Measurements from ENCODE around the gene CNTNAP1.
A peak's percentile ranks its signal among the peaks of the same experiment; 100 is the strongest.
"Not testable (repeated sequence)": the region's sequence is repeated elsewhere in the genome, so short reads cannot be mapped to it uniquely, and the experiment has no call there.

CNTNAP1 gene

DNA sequence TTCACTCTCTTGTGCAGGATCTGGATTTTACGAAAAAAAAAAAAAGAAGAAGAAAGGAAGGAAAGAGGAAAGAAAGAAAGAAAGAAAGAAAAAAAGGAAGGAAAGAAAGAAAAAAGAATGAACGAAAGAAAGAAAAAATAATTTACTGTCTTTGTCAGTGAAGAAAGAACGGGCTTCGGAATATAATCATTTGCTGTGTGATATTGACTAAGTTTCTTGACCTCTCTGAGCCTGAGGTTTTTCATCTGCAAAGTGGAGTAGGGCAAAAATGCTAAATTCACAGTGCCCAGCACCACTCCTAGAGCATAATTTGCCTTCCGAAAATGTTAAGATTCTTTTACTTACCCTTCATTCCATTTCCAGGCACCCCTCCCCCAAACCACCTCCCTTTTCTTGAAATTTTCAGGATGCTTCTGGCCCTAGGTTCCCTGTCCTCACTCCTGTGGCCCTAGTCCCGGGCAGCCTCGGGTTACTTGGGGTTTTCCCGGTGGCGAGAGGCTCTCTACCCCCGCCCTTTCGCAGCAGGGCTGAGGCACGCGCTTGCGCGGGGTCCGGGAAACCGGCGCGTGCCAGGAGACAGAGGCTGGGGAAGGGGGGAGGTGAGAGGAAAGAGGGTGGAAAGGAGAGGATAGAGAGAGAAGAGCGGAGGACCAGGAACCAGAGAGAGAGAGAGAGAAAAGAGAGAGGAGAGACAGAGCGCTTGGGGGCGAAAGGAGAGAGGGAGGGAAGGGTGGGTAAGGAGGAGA is at the start of gene CNTNAP1:
TSS of gene CNTNAP1 (plus strand) at position 556 of the 746 bp plus-strand sequence. CDS start 299 bp downstream, outside the sequence.
- DNase-seq: no peak

DNA sequence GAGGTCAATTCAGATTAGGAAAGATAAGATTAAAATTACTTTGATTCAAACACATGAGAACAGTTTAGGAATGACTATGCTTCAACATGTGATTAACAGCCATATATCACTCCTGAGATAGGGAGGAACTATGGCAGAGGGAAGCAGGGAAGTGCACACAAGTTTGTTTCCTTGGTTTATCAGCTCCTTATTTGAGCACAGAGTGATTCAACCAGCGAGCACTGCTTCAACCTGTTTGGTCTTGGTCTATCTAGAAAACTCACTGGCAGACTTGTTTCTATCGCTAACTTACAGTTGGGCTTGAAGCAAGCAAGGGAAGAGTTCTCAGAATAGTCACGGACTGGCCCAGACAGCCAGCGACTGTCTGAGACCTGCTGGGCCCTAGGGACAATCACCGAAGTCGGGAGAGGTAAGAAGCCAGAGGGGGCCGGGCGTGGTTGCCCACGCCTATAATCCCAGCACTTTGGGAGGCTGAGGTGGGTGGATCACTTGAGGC is 49.3 kb upstream of the CNTNAP1 start:
- DNase-seq: no peak

GRCh38 chr17:42639525-42640113 is 42.7 kb upstream of the CNTNAP1 start:
- DNase-seq: no peak

DNA sequence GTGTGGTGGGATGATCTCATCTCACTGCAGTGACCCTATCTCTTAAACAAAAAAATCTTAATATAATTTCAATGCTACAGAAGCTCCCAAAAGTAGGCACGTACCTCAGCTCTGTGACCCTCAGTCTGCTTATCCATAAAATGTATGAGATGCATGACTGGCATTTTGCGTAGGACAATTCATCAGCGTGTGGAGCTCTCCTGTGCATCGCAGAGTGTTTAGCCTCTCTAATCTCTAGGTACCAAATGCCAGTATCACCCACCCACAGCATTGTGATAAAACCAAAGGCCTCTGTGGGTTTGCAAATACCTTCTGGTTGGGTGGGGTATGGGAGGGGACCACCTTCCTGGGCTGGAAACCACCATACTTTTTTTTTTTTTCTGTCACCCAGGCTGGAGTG is 42.2 kb upstream of the CNTNAP1 start:
- no peak for DNase-seq

GRCh38 chr17:42642336-42642735 is 40.0 kb upstream of the CNTNAP1 start:
- no peak for DNase-seq

GRCh38 chr17:42647778-42648177 is 34.6 kb upstream of the CNTNAP1 start:
- no peak for DNase-seq

DNA sequence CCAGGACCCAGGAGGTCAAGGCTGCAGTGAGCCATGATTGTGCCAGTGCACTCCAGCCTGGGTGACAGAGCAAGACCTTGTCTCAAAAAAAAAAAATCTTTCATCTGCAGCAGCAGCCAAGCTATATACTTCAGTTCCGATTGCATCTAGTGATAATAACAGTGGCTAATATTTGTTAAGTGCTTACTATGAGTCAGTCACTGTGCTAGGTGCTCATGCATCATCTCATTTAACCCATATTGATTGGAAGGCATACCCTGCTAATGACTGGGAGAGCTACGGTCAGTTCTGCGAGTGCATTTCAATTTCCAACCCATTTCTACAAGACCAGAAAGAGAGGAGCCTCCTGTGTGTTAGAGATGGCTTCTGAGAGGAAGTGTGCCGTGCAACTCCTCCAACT is 30.9 kb upstream of the CNTNAP1 start:
- no peak for DNase-seq

- DNase-seq: no peak
These were observed 28.9 kb upstream of the CNTNAP1 start for GRCh38 chr17:42653179-42654124.

GRCh38 chr17:42655528-42655927 is 26.8 kb upstream of the CNTNAP1 start:
- no peak for DNase-seq

- no peak for DNase-seq
These were observed 24.3 kb upstream of the CNTNAP1 start for GRCh38 chr17:42657824-42658588.

GRCh38 chr17:42659079-42659931 is 23.0 kb upstream of the CNTNAP1 start, which contains the start of gene TUBG2:
TUBG2 (plus strand) TSS chr17:42659284; CDS start chr17:42659504, 220 bp downstream.
- peak; percentile 79 for DNase-seq

- not testable (repeated sequence) for DNase-seq
These were observed 22.4 kb upstream of the CNTNAP1 start for GRCh38 chr17:42659932-42660274.

DNA sequence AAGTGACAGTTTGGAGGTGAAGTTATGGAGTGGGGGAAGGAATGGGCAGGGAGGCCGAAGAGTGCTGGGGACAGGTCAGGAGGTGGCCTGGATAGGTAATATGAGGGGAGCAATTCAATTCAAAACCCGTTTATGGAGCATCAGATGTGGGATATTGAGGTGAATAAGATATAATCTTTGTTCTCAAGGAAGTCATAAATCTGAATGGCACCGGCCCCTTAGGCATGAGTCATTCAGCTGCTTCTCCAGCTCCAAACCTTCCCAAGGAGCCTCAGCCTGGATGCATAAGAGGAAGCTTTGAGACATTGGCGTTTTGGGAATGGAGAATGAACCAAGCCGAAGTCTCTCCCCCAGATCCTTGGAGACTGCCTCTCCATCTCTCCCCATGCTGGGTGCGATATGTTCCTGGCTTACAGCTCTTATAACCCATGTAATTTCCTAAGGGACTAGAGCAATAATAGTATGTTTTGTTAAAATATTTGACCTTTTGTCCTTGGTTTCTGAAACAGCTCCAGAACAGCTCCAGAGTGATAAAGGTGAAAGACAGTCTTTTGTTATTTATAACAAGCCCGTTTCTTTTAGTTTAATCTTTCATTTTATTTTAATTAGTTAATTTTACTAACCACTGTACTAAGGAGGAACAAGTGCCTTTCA is 21.5 kb upstream of the CNTNAP1 start:
- no peak for DNase-seq

- DNase-seq: no peak
These were observed 16.7 kb upstream of the CNTNAP1 start for GRCh38 chr17:42665581-42666001.

DNA sequence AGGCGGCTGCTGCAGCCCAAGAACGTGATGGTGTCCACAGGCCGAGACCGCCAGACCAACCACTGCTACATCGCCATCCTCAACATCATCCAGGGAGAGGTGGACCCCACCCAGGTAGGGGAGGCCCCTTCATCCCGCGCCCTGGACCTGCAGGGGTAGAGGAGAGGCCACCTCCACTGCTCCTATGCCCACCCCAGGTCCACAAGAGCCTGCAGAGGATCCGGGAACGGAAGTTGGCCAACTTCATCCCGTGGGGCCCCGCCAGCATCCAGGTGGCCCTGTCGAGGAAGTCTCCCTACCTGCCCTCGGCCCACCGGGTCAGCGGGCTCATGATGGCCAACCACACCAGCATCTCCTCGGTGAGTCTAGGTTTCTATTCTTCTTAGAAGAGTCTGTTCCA is 16.2 kb upstream of the CNTNAP1 start:
- not testable (repeated sequence) for DNase-seq

GRCh38 chr17:42667088-42667951 is 15.0 kb upstream of the CNTNAP1 start:
- no peak for DNase-seq

DNA sequence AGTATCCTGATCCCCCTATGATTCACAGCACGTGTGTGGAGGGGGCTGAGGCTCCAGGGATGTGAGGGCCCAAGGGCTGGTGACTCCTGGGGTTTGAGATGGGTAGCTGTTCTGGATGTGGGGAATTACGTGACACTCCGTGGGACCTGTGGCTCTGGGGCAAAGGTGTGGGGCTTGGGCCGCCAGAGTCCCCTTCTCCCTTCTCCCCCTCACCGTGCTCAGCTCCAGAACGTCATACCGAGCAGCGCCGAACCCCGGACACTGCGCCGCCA is 12.7 kb upstream of the CNTNAP1 start:
- DNase-seq: no peak

DNA sequence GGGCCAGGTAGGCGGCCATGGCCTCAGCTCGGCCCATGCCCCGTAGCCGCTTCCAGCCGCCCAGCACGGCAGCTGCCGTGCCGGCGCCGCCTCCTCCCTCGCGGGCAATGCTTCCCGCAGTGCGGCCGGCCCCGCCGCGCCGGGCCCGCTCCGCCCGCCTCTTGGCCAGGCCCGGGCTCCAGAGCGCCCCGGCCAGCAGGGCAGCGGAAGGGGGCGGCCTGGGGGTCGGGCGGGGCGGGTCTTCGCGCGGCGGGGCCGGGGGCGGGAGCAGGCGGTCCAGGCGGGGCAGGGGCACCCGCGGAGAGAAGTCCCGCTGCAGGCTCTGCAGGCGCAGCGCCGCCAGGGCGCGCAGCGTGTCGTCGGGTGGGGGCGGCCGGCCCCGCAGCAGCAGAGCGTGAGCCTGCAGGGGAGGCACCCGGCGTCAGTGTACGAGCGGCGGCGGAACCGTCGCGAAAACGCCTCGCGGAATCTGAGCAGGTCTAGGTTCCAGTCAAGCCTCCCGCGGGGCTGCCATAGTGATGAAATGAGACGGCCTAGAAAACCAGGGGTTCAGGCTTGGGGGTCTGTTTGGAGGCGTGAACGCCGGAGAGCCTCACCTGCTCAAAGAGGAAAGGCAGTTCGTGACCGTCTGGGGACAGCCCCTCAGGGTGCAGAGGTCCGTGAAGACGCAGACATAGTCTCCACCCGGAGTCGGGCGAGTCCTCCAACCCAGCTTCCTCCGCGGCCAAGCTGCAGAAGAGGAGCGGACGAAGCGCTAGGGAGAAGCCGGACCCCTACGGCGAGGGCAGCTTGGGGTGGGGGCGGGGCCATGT is 12.1 kb upstream of the CNTNAP1 start:
- peak; percentile 36 for DNase-seq
